B cell (primary cell): ENCODE measurements around the gene DYRK4. TPM values are rescaled to one million over a fixed set of nuclear protein-coding genes. Genes with fewer than 3 reads are reported as not detected.
A peak's percentile ranks its signal among the peaks of the same experiment; 100 is the strongest.

ENCODE experiments used
- ATAC-seq: fragments of 200-7000 bp; cut with Tn5 transposase; one replicate; pipeline ENCODE4 v1.10.0; 2021; ENCODE audit warnings: low read depth, mild to moderate bottlenecking, moderate number of reproducible peaks, moderate library complexity
- CTCF ChIA-PET: fragments of 350-600 bp; sonication (Branson Sonifier 250); formaldehyde crosslinking; loops from one replicate; lab custom pipeline; 2021; ENCODE audit warnings: antibody characterized with exemption, inconsistent platforms; lab: Charles Lee
- POLR2A ChIA-PET: fragments of 350-600 bp; sonication (Branson Sonifier 250); formaldehyde crosslinking; loops from one replicate; lab custom pipeline; 2021; ENCODE audit warnings: antibody characterized with exemption; lab: Charles Lee
- DNase-seq: peaks from one replicate; pipeline ENCODE4 v3.0.0; 2013
- H2AFZ ChIP-seq: 2 replicates; pipeline ENCODE4 v1.6.1; 2012; ENCODE audit warnings: mild to moderate bottlenecking, low read depth, low read length; ENCODE audit not compliant: insufficient read depth, poor library complexity, severe bottlenecking
- H3K27ac ChIP-seq, 2 donors: 1 replicate in 1 of 2; 2 replicates in 1 of 2; pipeline ENCODE4 v1.5.1; 2012 to 2013; ENCODE audit warnings: low read length in 2 of 2, mild to moderate bottlenecking in 2 of 2, moderate library complexity in 1 of 2
- H3K27me3 ChIP-seq, 4 experiments: fragments of 200-600 bp in 1 of 4; sonication (generic) in 1 of 4; replicated peaks in 1 of 4; 1 replicate in 2 of 4; 2 replicates in 2 of 4; pipeline versions ENCODE4 v1.6.1 to v1.7.0; 2013 to 2016; ENCODE audit warnings: low read length in 3 of 4, mild to moderate bottlenecking in 2 of 4, mixed read lengths in 1 of 4, moderate library complexity in 1 of 4; ENCODE audit not compliant: insufficient read depth in 4 of 4, control insufficient read depth in 3 of 4; ENCODE audit errors: control extremely low read depth in 1 of 4
- H3K36me3 ChIP-seq, 2 experiments: replicated peaks in 1 of 2; 1 replicate in 1 of 2; 2 replicates in 1 of 2; pipeline versions ENCODE4 v1.6.1 to v1.7.1; 2013; ENCODE audit warnings: low read length in 1 of 2; ENCODE audit not compliant: insufficient read depth in 2 of 2, control insufficient read depth in 1 of 2; ENCODE audit errors: control extremely low read depth in 1 of 2, extremely low read depth in 1 of 2
- H3K4me1 ChIP-seq, 2 donors: fragments of 200-600 bp in 1 of 2; sonication (generic) in 1 of 2; 1 replicate in 1 of 2; 2 replicates in 1 of 2; pipeline versions ENCODE4 v1.5.1 to v1.6.1; 2013 to 2017; ENCODE audit warnings: low read length in 2 of 2; ENCODE audit not compliant: control insufficient read depth in 2 of 2, insufficient read depth in 2 of 2
- H3K4me2 ChIP-seq: replicated peaks from 2 replicates; pipeline ENCODE3; 2012; ENCODE audit warnings: mild to moderate bottlenecking, low read depth, low read length; ENCODE audit not compliant: poor library complexity, severe bottlenecking
- H3K4me3 ChIP-seq, 5 experiments: fragments of 200-600 bp in 1 of 5; sonication (generic) in 1 of 5; 1 replicate in 3 of 5; 2 replicates in 2 of 5; pipeline versions ENCODE4 v1.5.1 to v1.7.0; 2011 to 2016; ENCODE audit warnings: low read length in 4 of 5, mild to moderate bottlenecking in 4 of 5, low read depth in 2 of 5, control low read depth in 1 of 5, moderate library complexity in 1 of 5; ENCODE audit not compliant: insufficient read depth in 1 of 5; ENCODE audit errors: control extremely low read depth in 1 of 5, extremely low read depth in 1 of 5
- H3K79me2 ChIP-seq: fragments of 200-600 bp; sonication (generic); one replicate; pipeline ENCODE4 v1.6.0; 2016; ENCODE audit warnings: low read length; ENCODE audit not compliant: control insufficient read depth, insufficient read depth
- H3K9ac ChIP-seq: fragments of 200-600 bp; sonication (generic); 2 replicates; pipeline ENCODE4 v1.6.1; 2017; ENCODE audit warnings: mild to moderate bottlenecking, low read length, moderate library complexity
- H3K9me3 ChIP-seq, 3 donors: one replicate each; pipeline versions ENCODE4 v1.6.1 to v1.7.1; 2013; ENCODE audit warnings: low read length in 2 of 3; ENCODE audit not compliant: control insufficient read depth in 2 of 3, insufficient read depth in 1 of 3; ENCODE audit errors: control extremely low read depth in 1 of 3
- H4K20me1 ChIP-seq: 2 replicates; pipeline ENCODE4 v1.6.0; 2012; ENCODE audit warnings: mild to moderate bottlenecking, low read length; ENCODE audit not compliant: insufficient read depth, control insufficient read depth, poor library complexity, severe bottlenecking
- H3K27ac Mint-ChIP-seq: one replicate; pipeline ENCODE4 v1.8.0; 2021; ENCODE audit warnings: mixed read lengths
- H3K27me3 Mint-ChIP-seq: one replicate; pipeline ENCODE4 v1.8.0; 2021; ENCODE audit warnings: mixed read lengths
- H3K4me1 Mint-ChIP-seq: one replicate; pipeline ENCODE4 v1.8.0; 2021; ENCODE audit warnings: mixed read lengths
- H3K4me3 Mint-ChIP-seq: one replicate; pipeline ENCODE4 v1.8.0; 2021; ENCODE audit warnings: mixed read lengths
- H3K9me3 Mint-ChIP-seq: one replicate; pipeline ENCODE4 v1.8.0; 2022; ENCODE audit warnings: mixed read lengths; ENCODE audit not compliant: insufficient read depth
- EZH2 ChIP-seq: IDR thresholded peaks from 2 replicates; pipeline ENCODE4 v1.6.1; 2012; ENCODE audit warnings: borderline replicate concordance, low read depth, mild to moderate bottlenecking, moderate library complexity, low read length; ENCODE audit not compliant: insufficient read depth, poor library complexity, severe bottlenecking
- WGBS: methylation state at CpG from one replicate; pipeline ENCODE4 v1.1.5; 2013; ENCODE audit warnings: missing lambda C conversion rate; ENCODE audit not compliant: insufficient coverage; 5-methylcytosine and 5-hydroxymethylcytosine counted together
- intact Hi-C: fragments of 100-400 bp; cut with micrococcal nuclease; formaldehyde crosslinking; loops from one replicate; pipeline ENCODE4 v1.10.0; 2022
- polyA plus RNA-seq: library from polyadenylated mRNA; depleted of rRNA; stranded (reverse); fragments of >200 nt; gene quantifications from 2 replicates; pipeline ENCODE4 v1.2.3, GENCODE V29; 2012
- total RNA-seq, 2 donors: library from RNA; stranded (reverse); fragments of 120-200 nt in 1 of 2; gene quantifications; 1 replicate in 1 of 2; 2 replicates in 1 of 2; pipeline versions ENCODE4 v1.2.3 to v1.2.4, GENCODE V29; 2013 to 2022
- TF ChIP-seq, protein P1 (sequence below): fragments of 200-600 bp; IDR thresholded peaks from one replicate; pipeline ENCODE4 v1.8.0; 2022; ENCODE audit warnings: antibody characterized with exemption, mild to moderate bottlenecking

Gene DYRK4
- total and polyA plus RNA-seq, 2 donors (not counting 1 experiment from before 2014, with no cell fraction given), result 41.3 to 63.3 TPM

DNA sequence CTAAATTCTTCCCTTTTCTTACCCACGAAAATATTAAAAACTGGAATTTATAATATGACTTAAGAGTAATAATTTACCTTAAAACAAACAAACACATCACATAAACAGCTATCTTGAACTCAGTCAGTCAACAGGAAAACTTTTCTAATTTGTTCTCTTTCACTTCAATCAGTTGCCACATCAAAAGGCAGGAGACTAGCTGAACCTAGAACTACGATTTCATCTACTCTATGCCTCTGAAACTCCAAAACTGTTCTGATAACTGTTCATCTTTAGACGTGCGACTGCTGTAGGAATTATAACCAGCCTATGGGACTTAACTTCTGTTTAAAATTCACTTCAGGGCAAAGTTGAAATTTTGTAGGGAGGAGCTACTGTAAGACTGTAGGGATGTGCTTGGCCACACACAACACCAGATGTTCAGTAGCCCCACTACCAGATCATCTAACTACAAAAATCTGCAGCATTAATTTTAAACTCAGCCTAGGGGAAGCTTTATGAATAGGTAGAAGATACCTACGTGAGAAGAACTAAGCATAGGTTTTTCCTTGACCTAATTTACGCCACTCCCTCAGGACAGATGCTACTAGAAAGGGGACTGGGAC lies 30.9 kb upstream of the DYRK4 start:
- no peaks in the 10 kb centered on the region for H4K20me1 ChIP-seq
- H3K27ac ChIP-seq, result no peak overlapping the region
- Mint-ChIP-seq H3K27me3 (no peaks in the 10 kb centered on the region), H3K9me3 (no peaks in the 10 kb centered on the region), H3K4me1 (peaks cover 4% of the 10 kb centered on the region), H3K4me3 (no peak overlapping the region), H3K27ac (no peak overlapping the region)
- no peaks in the 10 kb centered on the region for H3K27me3 ChIP-seq
- peaks cover 13 to 44% of the 10 kb centered on the region in 2 experiments for H3K36me3 ChIP-seq
- ATAC-seq, result no peak
- H3K4me1 ChIP-seq, result no peaks in the 10 kb centered on the region
- H3K4me3 ChIP-seq, result no peak overlapping the region
- H3K79me2 ChIP-seq, result peaks cover 7% of the 10 kb centered on the region
- DNase-seq, result no peak
- intact Hi-C loops, result no loop called here
- 88% methylated on average over 2 of the region's 6 CpGs for WGBS
- H2AFZ ChIP-seq, result no peak overlapping the region
- H3K9ac ChIP-seq, result no peak overlapping the region
- ChIA-PET POLR2A (no interaction called here), CTCF (interaction anchor here (0.7 to 1.3 kb wide), 4 partner anchors 14 to 225 kb away, joined by 3 read pairs; no protein-coding TSS in a partner anchor)
- no peak overlapping the region for H3K4me2 ChIP-seq
- TF ChIP-seq EZH2, result no peak
- TF ChIP-seq, protein P1, sequence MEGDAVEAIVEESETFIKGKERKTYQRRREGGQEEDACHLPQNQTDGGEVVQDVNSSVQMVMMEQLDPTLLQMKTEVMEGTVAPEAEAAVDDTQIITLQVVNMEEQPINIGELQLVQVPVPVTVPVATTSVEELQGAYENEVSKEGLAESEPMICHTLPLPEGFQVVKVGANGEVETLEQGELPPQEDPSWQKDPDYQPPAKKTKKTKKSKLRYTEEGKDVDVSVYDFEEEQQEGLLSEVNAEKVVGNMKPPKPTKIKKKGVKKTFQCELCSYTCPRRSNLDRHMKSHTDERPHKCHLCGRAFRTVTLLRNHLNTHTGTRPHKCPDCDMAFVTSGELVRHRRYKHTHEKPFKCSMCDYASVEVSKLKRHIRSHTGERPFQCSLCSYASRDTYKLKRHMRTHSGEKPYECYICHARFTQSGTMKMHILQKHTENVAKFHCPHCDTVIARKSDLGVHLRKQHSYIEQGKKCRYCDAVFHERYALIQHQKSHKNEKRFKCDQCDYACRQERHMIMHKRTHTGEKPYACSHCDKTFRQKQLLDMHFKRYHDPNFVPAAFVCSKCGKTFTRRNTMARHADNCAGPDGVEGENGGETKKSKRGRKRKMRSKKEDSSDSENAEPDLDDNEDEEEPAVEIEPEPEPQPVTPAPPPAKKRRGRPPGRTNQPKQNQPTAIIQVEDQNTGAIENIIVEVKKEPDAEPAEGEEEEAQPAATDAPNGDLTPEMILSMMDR, result no peak
- H3K9me3 ChIP-seq, result no peaks in the 10 kb centered on the region

- Mint-ChIP-seq H3K4me3 (no peak overlapping the region), H3K27ac (no peak overlapping the region), H3K9me3 (no peaks in the 10 kb centered on the region), H3K4me1 (peaks cover 35% of the 10 kb centered on the region), H3K27me3 (no peaks in the 10 kb centered on the region)
- Histone ChIP-seq H3K79me2 (peaks cover 43% of the 10 kb centered on the region), H3K36me3 (peaks cover 9 to 37% of the 10 kb centered on the region in 2 experiments), H3K4me1 (peaks cover 8 to 20% of the 10 kb centered on the region in 2 donors), H3K27ac (no peak overlapping the region), H3K4me2 (no peak overlapping the region), H3K9me3 (no peaks in the 10 kb centered on the region), H3K9ac (no peak overlapping the region), H3K4me3 (no peak overlapping the region), H2AFZ (no peak overlapping the region), H4K20me1 (no peaks in the 10 kb centered on the region), H3K27me3 (no peaks in the 10 kb centered on the region)
- DNase-seq, result peak; percentile 19
- ATAC-seq, result no peak
- TF ChIP-seq, protein P1, result no peak
- TF ChIP-seq EZH2, result no peak
- WGBS, result 60% methylated on average over 2 of the region's 4 CpGs
- ChIA-PET CTCF (interaction anchor here (1.4 kb wide), 1 partner anchor 69 kb away, joined by 5 read pairs; no protein-coding TSS in a partner anchor), POLR2A (no interaction called here)
- intact Hi-C loops, result no loop called here
Measured at GRCh38 chr12:4535092-4535491, 26.9 kb upstream of the DYRK4 start.
